CD4-positive, CD25-positive, alpha-beta regulatory T cell (primary cell): ENCODE data around the gene ITGB5. TPM values are rescaled to one million over a fixed set of nuclear protein-coding genes. Genes with fewer than 3 reads are reported as not detected.

Experiments
- ATAC-seq, 2 donors: fragments of 150-1000 bp; cut with Tn5 transposase; one replicate each; pipeline ENCODE4 v1.10.0; 2021; ENCODE audit warnings: low read depth in 2 of 2, moderate number of reproducible peaks in 2 of 2, moderate library complexity in 1 of 2
- DNase-seq, 3 donors: peaks; one replicate each; pipeline versions ENCODE4 v3.0.0 to v3.0.0-alpha.2; 2012 to 2022; ENCODE audit warnings: mixed read lengths in 1 of 3
- H3K27ac ChIP-seq: one replicate; pipeline ENCODE4 v1.7.0; 2013; ENCODE audit warnings: mild to moderate bottlenecking, low read length; ENCODE audit not compliant: insufficient read depth, poor library complexity, severe bottlenecking
- H3K27me3 ChIP-seq: one replicate; pipeline ENCODE4 v1.7.0; 2013; ENCODE audit warnings: low read length; ENCODE audit not compliant: control insufficient read depth, insufficient read depth
- H3K36me3 ChIP-seq: one replicate; pipeline ENCODE4 v1.7.0; 2013; ENCODE audit warnings: mild to moderate bottlenecking, low read length, moderate library complexity; ENCODE audit not compliant: control insufficient read depth, insufficient read depth
- H3K4me1 ChIP-seq: 2 replicates; pipeline ENCODE4 v1.7.0; 2013; ENCODE audit warnings: mild to moderate bottlenecking, low read length; ENCODE audit not compliant: insufficient read depth, control insufficient read depth, poor library complexity, severe bottlenecking
- H3K4me3 ChIP-seq: one replicate; pipeline ENCODE4 v1.7.0; 2013; ENCODE audit warnings: low read depth, mild to moderate bottlenecking, low read length, moderate library complexity
- H3K9me3 ChIP-seq, 2 experiments: 1 replicate in 1 of 2; 2 replicates in 1 of 2; pipeline ENCODE4 v1.7.0; 2013; ENCODE audit warnings: low read length in 2 of 2, mild to moderate bottlenecking in 1 of 2, moderate library complexity in 1 of 2; ENCODE audit not compliant: control insufficient read depth in 2 of 2
- H3K27ac Mint-ChIP-seq, 3 donors: one replicate each; pipeline ENCODE4 v1.8.0; 2020 to 2022; ENCODE audit warnings: mild to moderate bottlenecking in 3 of 3, mixed read lengths in 3 of 3, moderate library complexity in 2 of 3
- H3K27me3 Mint-ChIP-seq: one replicate; pipeline ENCODE4 v1.8.0; 2022; ENCODE audit warnings: mild to moderate bottlenecking, mixed read lengths
- H3K36me3 Mint-ChIP-seq: one replicate; pipeline ENCODE4 v1.8.0; 2020; ENCODE audit warnings: mixed read lengths
- H3K4me1 Mint-ChIP-seq, 4 donors: one replicate each; pipeline ENCODE4 v1.8.0; 2020 to 2022; ENCODE audit warnings: mixed read lengths in 4 of 4, mild to moderate bottlenecking in 1 of 4
- H3K4me3 Mint-ChIP-seq, 4 donors: one replicate each; pipeline ENCODE4 v1.8.0; 2020 to 2022; ENCODE audit warnings: mild to moderate bottlenecking in 4 of 4, mixed read lengths in 4 of 4, moderate library complexity in 3 of 4
- H3K9me3 Mint-ChIP-seq, 7 donors: one replicate each; pipeline ENCODE4 v1.8.0; 2020 to 2022; ENCODE audit warnings: mixed read lengths in 7 of 7, mild to moderate bottlenecking in 3 of 7, moderate library complexity in 2 of 7
- polyA plus RNA-seq, 4 donors: library from polyadenylated mRNA; unstranded; fragments of 300-500 nt; fragmentation: Illumina TruSeq; gene quantifications; one replicate each; pipeline ENCODE4 v1.2.3, GENCODE V29; 2021
- total RNA-seq: library from RNA; stranded (reverse); gene quantifications from one replicate; pipeline ENCODE4 v1.2.3, GENCODE V29; 2022

ITGB5 gene
- total and polyA plus RNA-seq, 5 donors from 2014 or later: 0.15 to 4.5 (median 0.20) TPM; not detected in 1

DNA sequence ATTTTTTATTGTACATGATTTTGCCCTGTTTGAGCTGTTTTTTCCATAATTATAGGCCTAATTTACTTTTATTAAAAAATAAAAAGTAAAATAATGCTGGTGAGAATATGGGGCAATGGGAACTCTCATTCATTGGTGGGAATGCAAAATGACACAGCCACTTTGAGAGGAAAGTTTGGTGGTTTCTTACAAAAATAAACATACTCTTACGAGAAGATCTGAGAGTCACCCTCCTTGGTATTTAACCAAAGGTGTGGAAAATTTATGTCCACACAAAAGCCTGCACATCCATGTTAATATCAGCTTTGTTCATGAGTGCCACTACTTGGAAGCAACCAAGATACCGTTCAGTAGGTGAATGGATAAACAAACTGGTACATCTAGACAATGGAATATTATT lies 37.6 kb upstream of the ITGB5 start:
- H3K27me3 Mint-ChIP-seq: peaks cover 18% of the 10 kb centered on the region
- DNase-seq (no peak), ATAC-seq (no peak)
- H3K9me3 Mint-ChIP-seq: no peaks in the 10 kb centered on the region
- Histone ChIP-seq H3K36me3 (no peaks in the 10 kb centered on the region), H3K4me1 (no peaks in the 10 kb centered on the region), H3K27me3 (peaks cover 22% of the 10 kb centered on the region), H3K9me3 (no peaks in the 10 kb centered on the region), H3K4me3 (no peak overlapping the region), H3K27ac (no peak overlapping the region)
- H3K4me3 Mint-ChIP-seq: no peak overlapping the region
- H3K27ac Mint-ChIP-seq: no peak overlapping the region
- H3K4me1 Mint-ChIP-seq: peaks cover 0 to 2% (median 0%) of the 10 kb centered on the region in 4 donors
- no peaks in the 10 kb centered on the region for H3K36me3 Mint-ChIP-seq

DNA sequence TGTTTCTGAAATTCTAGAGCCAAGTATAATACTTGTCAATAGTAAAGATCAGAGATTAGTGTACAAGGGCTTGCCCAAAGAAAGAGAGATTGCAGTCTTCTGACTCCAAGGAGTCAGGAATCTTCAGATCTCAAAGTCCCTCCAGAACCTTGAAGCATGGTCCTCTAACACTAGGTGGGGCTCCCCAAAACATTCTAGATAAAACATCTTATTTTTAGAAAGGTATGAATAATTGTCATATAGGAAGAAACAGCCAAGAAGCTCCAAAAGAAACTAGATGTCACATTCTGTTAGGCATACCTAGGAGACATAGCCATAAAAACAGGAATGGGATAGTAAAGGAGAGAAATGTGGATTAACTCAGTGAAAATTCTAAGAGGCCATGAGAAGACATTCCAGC lies 36.7 kb upstream of the ITGB5 start:
- H3K4me3 ChIP-seq: no peak overlapping the region
- Mint-ChIP-seq H3K4me1 (peaks cover 0 to 2% (median 0%) of the 10 kb centered on the region in 4 donors), H3K4me3 (no peak overlapping the region), H3K36me3 (no peaks in the 10 kb centered on the region), H3K9me3 (no peaks in the 10 kb centered on the region), H3K27ac (no peak overlapping the region), H3K27me3 (peaks cover 21% of the 10 kb centered on the region)
- no peaks in the 10 kb centered on the region for H3K9me3 ChIP-seq
- DNase-seq: no peak
- no peaks in the 10 kb centered on the region for H3K4me1 ChIP-seq
- ATAC-seq: no peak
- H3K27ac ChIP-seq: no peak overlapping the region
- H3K36me3 ChIP-seq: no peaks in the 10 kb centered on the region
- peaks cover 25% of the 10 kb centered on the region for H3K27me3 ChIP-seq

DNA sequence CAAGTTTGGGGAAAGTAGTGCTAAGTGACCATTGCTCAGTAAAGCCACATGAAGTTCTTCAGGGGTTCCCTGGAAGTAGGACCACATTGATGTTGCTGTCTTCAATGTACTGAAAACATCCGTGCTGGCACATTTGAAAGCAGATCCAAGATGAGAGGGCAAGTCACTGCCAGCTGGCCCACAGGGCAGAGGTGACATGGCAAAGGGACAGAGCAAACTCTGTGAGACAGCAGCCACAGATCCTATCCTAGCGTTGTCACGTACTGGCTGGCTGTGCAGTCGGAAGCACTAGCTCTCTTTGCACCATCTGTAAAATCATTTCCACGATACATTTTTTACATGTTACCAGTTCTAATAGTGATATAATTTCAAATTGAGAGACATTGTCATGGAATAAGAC lies 33.6 kb upstream of the ITGB5 start:
- H3K27me3 Mint-ChIP-seq: peaks cover 25% of the 10 kb centered on the region
- H3K4me3 Mint-ChIP-seq: no peak overlapping the region
- ATAC-seq (no peak), DNase-seq (no peak)
- Histone ChIP-seq H3K4me1 (no peaks in the 10 kb centered on the region), H3K36me3 (no peaks in the 10 kb centered on the region), H3K4me3 (no peak overlapping the region), H3K27me3 (peaks cover 21% of the 10 kb centered on the region), H3K9me3 (no peaks in the 10 kb centered on the region), H3K27ac (no peak overlapping the region)
- H3K9me3 Mint-ChIP-seq: no peaks in the 10 kb centered on the region
- H3K36me3 Mint-ChIP-seq: no peaks in the 10 kb centered on the region
- H3K27ac Mint-ChIP-seq: no peak overlapping the region
- no peaks in the 10 kb centered on the region for H3K4me1 Mint-ChIP-seq

DNA sequence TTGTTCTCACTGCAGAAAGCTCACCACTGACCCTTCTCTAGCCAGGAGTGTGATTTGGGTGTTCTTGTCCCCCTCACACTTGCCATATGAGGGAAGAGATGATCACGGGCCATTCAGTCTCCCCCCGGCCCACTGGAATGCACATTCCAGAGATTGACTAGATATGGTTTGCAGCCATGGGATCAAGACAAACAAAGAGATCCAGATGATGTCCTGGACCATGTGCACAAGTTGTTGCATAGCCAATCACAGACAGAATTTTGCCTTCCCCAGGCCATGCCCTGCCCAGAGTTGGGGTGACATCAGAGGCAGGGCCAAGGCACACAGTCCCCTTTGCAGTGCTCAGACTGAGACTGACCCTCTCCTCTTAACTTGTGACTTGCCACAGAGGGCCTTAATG lies 32.6 kb upstream of the ITGB5 start:
- Histone ChIP-seq H3K9me3 (no peaks in the 10 kb centered on the region), H3K4me1 (no peaks in the 10 kb centered on the region), H3K27ac (no peak overlapping the region), H3K27me3 (peaks cover 18% of the 10 kb centered on the region), H3K4me3 (no peak overlapping the region), H3K36me3 (no peaks in the 10 kb centered on the region)
- H3K36me3 Mint-ChIP-seq: no peaks in the 10 kb centered on the region
- DNase-seq (no peak), ATAC-seq (no peak)
- peaks cover 24% of the 10 kb centered on the region for H3K27me3 Mint-ChIP-seq
- no peaks in the 10 kb centered on the region for H3K4me1 Mint-ChIP-seq
- no peak overlapping the region for H3K4me3 Mint-ChIP-seq
- no peak overlapping the region for H3K27ac Mint-ChIP-seq
- no peaks in the 10 kb centered on the region for H3K9me3 Mint-ChIP-seq

DNA sequence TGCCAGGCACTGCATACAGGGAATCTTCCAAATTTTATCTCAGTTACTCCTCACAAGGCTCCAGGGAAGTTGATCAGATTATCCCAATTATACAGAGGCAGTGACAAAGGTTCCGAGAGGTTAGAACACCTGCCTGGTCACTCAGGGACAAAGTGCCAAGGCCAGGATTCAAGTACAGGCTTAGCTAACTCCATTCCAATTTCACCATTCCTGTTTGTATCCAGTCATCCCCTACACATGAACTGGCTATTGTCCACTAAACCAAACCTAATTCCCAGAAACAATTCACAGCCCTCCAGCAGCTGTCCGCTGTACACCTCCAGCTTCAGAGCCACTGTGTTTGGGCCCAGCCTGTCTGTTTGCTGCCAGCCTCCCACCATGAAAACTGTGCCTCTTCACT lies 31.4 kb upstream of the ITGB5 start:
- no peaks in the 10 kb centered on the region for H3K4me1 Mint-ChIP-seq
- no peak overlapping the region for H3K27ac Mint-ChIP-seq
- Histone ChIP-seq H3K4me3 (no peak overlapping the region), H3K9me3 (no peaks in the 10 kb centered on the region), H3K27ac (no peak overlapping the region), H3K27me3 (peaks cover 12% of the 10 kb centered on the region), H3K4me1 (no peaks in the 10 kb centered on the region), H3K36me3 (no peaks in the 10 kb centered on the region)
- no peak overlapping the region for H3K4me3 Mint-ChIP-seq
- ATAC-seq (no peak), DNase-seq (no peak)
- H3K36me3 Mint-ChIP-seq: no peaks in the 10 kb centered on the region
- H3K27me3 Mint-ChIP-seq: peaks cover 27% of the 10 kb centered on the region
- peaks cover 0 to 3% (median 0%) of the 10 kb centered on the region in 7 donors for H3K9me3 Mint-ChIP-seq

DNA sequence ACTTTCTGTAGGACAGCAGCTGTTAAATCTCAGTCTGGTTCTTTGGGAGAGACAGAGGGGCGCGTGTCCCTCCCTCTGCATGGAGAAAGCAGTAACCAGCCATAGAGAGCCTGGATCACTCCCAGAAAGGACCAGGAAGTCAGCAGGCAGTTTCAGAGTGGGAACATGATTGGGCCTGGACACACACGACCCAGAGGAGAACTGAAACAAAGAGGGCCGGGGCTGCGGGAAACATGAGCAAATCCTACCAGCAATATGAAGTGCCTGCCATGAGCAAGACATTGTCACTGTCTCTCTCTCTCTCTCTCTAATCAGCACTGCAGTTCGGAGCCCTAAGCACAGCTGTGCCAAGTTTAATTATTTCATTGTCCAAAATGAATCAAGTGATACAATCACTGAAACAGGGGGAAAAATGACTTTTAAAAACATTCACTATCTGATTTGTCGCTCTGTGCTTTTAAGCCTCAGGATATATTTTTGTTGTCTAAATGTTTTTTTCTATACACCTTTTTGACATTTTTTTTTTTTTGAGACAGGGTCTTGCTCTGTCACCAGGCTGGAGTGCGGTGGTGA lies 29.8 kb upstream of the ITGB5 start:
- H3K27me3 ChIP-seq: peaks cover 3% of the 10 kb centered on the region
- no peaks in the 10 kb centered on the region for H3K36me3 Mint-ChIP-seq
- no peaks in the 10 kb centered on the region for H3K4me1 ChIP-seq
- no peaks in the 10 kb centered on the region for H3K36me3 ChIP-seq
- peaks cover 0 to 4% (median 0%) of the 10 kb centered on the region in 7 donors for H3K9me3 Mint-ChIP-seq
- no peak overlapping the region for H3K27ac Mint-ChIP-seq
- peaks cover 28% of the 10 kb centered on the region for H3K27me3 Mint-ChIP-seq
- H3K9me3 ChIP-seq: no peaks in the 10 kb centered on the region
- H3K4me3 Mint-ChIP-seq: no peak overlapping the region
- DNase-seq (no peak), ATAC-seq (no peak)
- no peak overlapping the region for H3K4me3 ChIP-seq
- no peaks in the 10 kb centered on the region for H3K4me1 Mint-ChIP-seq
- H3K27ac ChIP-seq: no peak overlapping the region

DNA sequence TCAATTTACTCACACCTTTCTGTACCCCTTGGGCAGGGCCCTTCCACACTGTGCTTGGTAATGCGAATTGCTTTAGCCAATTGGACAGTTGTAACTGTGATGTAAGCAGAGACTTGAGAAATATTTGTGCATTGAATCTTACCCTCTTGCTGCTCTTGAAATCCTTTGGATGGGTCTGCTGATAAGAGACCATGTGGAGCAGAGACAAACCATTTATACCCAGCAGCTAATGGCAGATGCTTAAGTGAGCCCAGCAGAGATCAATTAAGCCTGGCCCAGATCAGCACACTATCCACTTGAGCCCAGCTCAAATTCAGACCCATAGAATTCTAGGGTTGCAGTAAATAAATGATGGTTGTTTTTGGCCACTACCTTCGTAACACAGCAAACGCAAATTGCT lies 28.1 kb upstream of the ITGB5 start:
- Mint-ChIP-seq H3K4me3 (no peak overlapping the region), H3K27ac (no peak overlapping the region), H3K9me3 (peaks cover 0 to 4% (median 0%) of the 10 kb centered on the region in 7 donors), H3K36me3 (no peaks in the 10 kb centered on the region), H3K4me1 (no peaks in the 10 kb centered on the region), H3K27me3 (peaks cover 28% of the 10 kb centered on the region)
- Histone ChIP-seq H3K27me3 (peaks cover 3% of the 10 kb centered on the region), H3K27ac (no peak overlapping the region), H3K4me1 (no peaks in the 10 kb centered on the region), H3K4me3 (no peak overlapping the region), H3K36me3 (no peaks in the 10 kb centered on the region), H3K9me3 (no peaks in the 10 kb centered on the region)
- ATAC-seq (no peak), DNase-seq (no peak)

DNA sequence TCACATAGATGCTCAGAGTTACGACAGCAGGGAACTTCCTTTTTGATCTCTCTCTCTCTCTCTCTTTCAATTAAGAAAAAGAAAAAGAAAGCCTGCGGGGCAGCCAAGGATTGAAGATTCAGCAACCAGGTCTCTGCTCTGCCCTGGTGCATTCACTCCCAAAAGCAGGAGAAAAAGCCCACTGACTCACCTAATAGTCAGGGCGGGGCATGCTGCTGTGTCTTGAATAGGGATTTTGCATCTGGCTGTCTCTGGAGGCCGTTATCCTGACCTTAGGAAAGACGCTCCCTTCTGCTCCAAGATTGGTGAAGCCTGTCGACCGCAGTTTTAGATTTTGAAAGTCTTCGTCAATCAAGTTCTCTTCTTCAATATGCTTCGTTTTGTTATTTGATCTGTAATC lies 20.8 kb upstream of the ITGB5 start:
- H3K4me3 Mint-ChIP-seq: no peak overlapping the region
- H3K4me3 ChIP-seq: no peak overlapping the region
- H3K4me1 Mint-ChIP-seq: no peaks in the 10 kb centered on the region
- ATAC-seq (no peak), DNase-seq (no peak)
- peaks cover 3% of the 10 kb centered on the region for H3K27me3 ChIP-seq
- no peaks in the 10 kb centered on the region for H3K9me3 Mint-ChIP-seq
- no peaks in the 10 kb centered on the region for H3K9me3 ChIP-seq
- H3K36me3 Mint-ChIP-seq: no peaks in the 10 kb centered on the region
- no peaks in the 10 kb centered on the region for H3K36me3 ChIP-seq
- no peak overlapping the region for H3K27ac Mint-ChIP-seq
- no peaks in the 10 kb centered on the region for H3K4me1 ChIP-seq
- peaks cover 6% of the 10 kb centered on the region for H3K27me3 Mint-ChIP-seq
- H3K27ac ChIP-seq: no peak overlapping the region
